HG02610 (cell line): ENCODE measurements around the gene GJC2.

Source experiments
- ATAC-seq: cut with Tn5 transposase; IDR thresholded peaks from one replicate; pipeline ENCODE4 v1.9.1; 2021; ENCODE audit warnings: mild to moderate bottlenecking, moderate library complexity; ENCODE audit not compliant: unreplicated experiment

Gene GJC2

GRCh38 chr1:228112617-228113016 lies 37.1 kb upstream of the GJC2 start:
- ATAC-seq = no peak

- ATAC-seq = no peak
Observed at GRCh38 chr1:228114827-228115226, 34.9 kb upstream of the GJC2 start.

GRCh38 chr1:228117335-228117734 lies 32.4 kb upstream of the GJC2 start:
- no peak for ATAC-seq

DNA sequence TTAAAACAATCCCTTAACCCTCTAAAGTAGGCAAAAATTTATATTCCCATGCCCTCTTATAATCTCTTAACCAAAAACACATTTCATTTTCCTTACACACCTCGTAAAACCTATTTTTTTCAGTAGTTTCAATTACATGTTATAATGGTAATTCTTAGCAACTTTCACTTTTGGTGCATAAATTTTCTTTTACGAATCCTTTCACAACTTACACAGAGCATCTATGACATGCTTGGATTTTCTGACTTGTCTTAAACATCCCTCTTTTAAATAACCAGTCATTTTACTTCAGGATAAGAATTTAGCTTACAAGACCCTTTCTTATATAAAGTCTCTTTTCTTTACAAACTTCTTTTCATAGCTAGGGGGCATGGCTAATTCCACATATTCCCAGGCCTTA lies 31.7 kb upstream of the GJC2 start:
- no peak for ATAC-seq

DNA sequence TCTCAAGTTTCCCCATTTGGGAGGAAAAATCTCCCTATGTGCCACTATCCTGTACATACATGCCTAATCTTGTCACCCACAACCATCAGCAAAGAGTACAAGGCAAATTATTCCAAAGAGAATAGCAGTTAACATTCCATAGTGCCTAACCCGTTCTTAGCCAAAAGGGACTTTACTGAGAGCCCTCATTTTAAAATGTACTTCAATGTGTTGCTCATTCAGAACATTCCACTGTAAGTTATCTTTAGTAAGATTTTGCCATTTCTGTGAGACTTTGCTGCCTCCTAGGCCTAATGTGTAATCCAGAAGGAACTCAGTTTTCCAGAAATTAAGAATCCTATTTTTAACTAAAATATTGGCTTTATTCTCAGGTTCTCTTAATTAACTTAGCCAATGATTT lies 29.4 kb upstream of the GJC2 start:
- ATAC-seq = no peak

- ATAC-seq = no peak
Observed at GRCh38 chr1:228120857-228121489, 28.8 kb upstream of the GJC2 start.

- no peak for ATAC-seq
Observed at GRCh38 chr1:228122921-228123441, 26.7 kb upstream of the GJC2 start.

- ATAC-seq = no peak
Observed at GRCh38 chr1:228123505-228123904, 26.2 kb upstream of the GJC2 start.

DNA sequence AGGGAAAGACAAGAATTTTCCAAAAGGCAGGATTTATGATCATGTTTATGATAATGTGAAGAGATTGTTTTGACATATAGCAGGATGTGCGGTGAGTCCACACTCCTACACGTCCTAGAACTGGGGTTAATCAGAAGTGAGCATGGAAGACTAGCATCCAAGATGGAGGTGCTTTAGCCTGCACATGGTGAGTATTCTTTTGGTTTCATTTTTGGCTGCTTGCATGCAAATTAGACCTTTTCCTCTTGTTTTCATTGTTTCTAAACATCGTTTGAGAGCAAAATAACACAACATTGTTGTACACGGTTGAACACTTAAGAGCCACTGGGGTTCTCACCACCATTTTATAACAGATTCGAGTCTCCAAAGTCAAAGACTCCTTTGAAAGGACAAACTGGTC lies 24.5 kb upstream of the GJC2 start:
- no peak for ATAC-seq

GRCh38 chr1:228131766-228132165 lies 18.0 kb upstream of the GJC2 start:
- ATAC-seq = no peak

DNA sequence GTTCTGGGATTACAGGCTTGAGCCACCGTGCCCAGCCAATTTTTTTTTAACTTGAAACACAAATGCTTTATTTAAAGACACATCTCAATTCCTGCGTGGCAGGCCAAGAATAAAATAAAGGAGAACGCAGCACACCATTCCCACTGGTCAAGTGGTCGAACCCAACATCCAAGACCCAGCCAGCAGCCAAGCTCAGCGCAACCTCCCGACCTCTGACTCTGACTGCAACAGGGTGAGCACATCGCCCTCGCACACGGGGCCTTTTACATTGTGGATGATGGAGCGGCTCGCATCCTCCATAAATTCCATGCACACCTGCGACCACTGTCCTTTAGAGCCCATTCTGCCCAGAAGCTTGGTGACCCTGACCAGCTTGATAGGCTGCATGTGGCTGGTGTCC lies 15.1 kb upstream of the GJC2 start:
- ATAC-seq = no peak

DNA sequence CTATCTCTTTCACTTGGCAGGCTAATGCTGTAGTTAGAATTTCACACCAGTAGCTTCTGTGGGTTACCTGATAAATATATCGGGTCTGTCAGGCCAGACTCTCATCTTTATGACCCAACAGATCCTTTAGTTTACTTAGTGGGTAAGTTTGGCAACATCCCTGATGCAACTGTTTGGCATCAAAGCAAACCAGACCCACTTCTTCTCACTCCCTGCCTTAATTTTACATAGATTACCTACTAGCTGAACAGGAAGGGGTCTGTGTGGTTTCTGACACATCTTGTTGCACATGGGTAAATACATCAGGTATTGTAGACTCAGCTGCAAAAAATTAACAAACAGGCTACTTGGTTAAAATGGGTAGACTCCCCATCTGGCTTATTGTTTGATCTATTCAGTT lies 12.8 kb upstream of the GJC2 start:
- ATAC-seq = no peak

DNA sequence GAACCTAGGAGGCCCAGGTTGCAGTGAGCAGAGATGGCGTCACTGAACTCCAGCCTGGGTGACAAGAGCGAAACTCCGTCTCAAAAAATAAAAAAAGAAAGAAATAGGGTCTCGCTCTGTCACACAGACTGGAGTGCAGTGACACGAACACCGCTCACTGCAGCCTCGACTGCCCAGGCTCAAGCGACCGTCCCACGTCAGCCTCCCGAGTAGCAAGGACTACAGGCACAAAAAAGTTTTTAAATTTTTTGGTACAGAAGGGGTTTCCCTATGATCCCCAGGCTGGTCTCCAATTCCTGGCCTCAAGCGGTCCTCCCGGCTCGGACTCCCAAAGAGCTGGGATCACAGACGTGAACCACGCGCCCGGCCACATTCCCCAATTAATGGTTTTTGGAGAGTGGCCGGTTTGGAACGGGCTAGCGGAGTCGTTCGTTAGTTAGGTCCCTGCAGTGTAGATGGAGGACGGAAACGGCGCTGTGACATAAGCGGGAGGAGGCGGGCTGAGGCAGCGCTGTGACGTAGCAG lies 10.3 kb upstream of the GJC2 start:
- ATAC-seq = no peak

DNA sequence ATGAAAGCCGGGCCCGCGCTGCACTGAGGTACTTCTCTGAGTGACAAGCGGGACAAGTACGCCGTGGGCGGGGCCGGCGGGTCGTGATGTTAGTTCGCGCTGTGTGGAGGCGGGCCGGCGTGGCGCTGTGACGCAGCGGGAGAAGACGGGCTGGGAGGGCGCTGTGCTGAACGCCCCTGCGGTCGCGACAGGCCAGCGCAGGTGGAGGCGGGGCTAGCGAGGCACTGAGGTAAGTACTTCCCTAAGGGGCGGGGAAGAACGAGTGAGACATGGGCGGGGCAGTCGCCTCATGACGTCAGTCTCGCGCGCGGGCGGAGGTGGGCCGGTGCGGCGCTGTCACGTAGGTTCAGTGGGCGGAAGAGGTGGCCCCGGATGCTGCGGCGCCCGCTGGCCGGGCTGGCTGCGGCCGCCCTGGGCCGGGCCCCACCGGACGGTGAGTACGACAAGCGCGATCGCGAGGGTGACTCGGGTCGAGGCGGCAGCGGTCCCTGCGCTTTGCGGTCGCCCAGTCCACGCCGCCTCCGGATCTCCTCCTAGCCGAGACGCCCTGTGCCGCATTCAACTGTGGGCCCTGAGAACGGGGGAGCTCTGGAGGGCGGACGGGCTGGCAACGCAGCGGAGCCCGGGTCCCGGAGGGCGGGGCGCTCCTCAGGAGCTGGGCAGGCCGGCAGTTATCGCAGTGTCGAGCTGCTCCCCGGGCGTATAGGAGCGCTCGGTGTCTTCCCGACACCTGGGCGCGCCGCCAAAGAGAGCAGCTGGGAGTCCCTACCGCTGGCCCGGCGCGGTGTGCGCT lies 9.6 kb upstream of the GJC2 start, which contains the start of gene GUK1:
GUK1 (plus strand) TSS at position 349 of the 793 bp plus-strand sequence; CDS start at position 373, 24 bp downstream.
- peak; percentile 91 for ATAC-seq

DNA sequence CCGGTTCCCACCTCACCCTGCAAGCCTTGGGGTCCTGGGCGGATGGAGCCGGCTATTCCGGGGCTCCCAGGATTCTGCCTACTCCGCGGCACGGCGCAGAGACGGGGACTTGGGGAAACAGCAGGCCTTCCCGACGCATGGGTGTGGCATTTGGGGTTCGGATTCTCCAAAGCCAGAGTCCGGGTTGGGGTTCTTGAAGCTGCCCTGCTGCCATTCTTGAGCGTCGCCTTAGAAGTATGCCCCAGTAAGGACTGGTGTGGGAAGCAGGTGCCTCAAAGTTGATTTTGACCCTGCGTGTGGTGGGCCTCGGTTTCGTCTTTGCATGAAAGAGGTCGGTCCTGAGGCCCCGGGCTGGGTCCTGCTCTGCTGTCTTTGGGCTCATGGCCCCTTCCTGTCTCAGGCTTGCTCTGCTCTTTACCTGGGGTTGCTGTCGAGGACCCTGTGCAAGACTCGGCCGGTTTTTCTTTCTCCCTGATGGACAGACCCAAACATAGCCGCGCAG lies 9.0 kb upstream of the GJC2 start:
- ATAC-seq = no peak

DNA sequence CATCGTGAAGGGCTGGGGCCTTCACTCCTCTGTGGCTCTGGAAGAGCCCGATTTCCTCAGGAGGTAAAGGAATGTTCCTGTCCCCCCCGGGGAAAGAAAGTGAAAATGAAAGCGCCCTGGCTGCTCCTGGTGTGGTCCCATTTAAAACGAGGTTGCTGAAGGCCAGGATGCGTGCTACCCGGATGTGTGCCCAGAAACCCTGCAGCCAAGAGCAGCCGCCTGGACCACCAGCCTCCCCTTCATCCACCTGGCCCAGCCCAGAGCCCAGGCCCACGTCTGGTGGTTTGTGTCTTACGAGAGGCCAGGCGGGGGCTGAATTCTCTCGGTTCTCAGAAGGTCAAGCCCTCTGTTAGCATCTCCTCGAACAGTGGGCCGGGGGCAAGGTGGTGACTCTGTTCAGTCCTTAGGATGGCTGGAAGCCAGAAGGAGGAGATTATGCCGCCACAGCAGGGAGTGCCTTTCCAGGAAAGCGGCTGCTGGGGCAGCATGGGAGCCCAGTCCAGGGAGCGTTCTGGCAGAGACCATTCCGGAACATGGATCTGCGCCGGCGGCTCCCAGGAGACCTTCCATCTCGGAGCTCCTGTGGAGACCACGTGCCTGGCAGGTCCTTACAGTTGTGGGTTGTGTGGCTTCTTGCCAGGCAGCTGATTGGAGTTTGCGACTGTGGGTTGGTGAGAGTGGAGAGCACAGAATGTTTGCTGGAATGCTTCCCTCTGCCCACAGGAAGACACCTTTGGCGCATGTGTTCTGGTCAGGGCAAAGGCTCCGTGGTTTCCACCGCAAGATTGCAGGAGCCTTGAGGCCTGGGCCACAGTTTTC lies 8.3 kb upstream of the GJC2 start:
- ATAC-seq = no peak

DNA sequence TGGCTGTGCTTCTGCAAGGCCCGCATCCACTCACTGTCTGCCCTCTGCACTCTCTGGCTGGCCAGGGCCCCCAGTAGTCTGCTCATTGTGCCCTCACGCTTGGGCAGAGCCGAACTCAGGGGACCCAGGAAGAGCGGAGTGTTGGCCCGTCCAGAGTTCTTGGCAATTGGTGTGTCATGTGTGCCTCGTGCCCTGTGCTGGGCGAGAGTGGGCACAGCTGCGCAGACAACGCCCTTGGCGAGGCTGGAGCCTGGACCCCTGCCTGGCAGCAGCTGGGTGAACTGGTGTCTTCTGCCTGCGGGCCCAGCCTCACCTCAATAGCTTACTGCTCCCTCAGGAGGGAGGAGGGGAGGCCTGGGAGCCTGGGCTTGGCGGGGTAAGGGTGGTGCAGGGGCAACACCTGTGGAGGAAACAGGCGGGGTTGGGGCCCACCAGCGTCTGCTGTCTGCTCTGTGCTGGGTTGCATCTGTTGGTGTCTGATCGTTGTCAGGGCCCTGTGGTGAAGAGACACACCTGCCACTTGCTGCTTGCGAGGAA lies 7.5 kb upstream of the GJC2 start:
- ATAC-seq = no peak

DNA sequence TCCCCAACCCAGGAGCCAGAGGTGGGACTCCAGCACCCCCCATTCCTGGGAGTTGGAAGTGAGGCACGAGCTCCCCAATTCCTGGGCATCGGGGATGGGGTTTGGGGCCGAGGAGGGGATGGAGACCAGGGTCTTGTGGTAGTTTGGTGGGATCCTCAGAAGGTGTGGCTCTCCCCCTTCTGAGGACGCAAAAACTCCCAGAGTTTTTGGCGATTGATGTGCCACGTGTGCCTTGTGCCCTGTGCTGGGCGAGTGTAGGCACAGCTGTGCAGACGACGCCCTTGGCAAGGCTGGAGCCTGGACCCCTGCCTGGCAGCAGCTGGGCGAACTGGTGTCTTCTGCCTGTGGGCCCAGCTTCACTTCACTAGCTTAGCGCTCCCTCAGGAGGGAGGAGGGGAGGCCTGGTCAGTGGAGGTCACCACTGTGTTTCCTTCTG lies 7.0 kb upstream of the GJC2 start:
- ATAC-seq = no peak

- no peak for ATAC-seq
Observed at GRCh38 chr1:228143480-228144192, 6.1 kb upstream of the GJC2 start.
